Esophagus muscularis mucosa (tissue), 4 donors: ENCODE measurements around the gene ZNF407. TPM values are rescaled to one million over a fixed set of nuclear protein-coding genes. Genes with fewer than 3 reads are reported as not detected.

Experiments
- DNase-seq: peaks from one replicate; pipeline ENCODE4 v3.0.0-alpha.2; 2017; ENCODE audit errors: extremely low spot score
- H3K27ac ChIP-seq, 4 donors: fragments of 200-600 bp; sonication (generic); replicated peaks in 1 of 4; 1 replicate in 3 of 4; 2 replicates in 1 of 4; pipeline ENCODE4 v1.5.1; 2016 to 2019; ENCODE audit warnings: mild to moderate bottlenecking in 1 of 4
- H3K27me3 ChIP-seq, 4 donors: fragments of 200-600 bp; sonication (generic); one replicate each; pipeline versions ENCODE4 v1.5.1 to v1.6.0; 2016 to 2019
- H3K36me3 ChIP-seq, 4 donors: fragments of 200-600 bp; sonication (generic); one replicate each; pipeline ENCODE4 v1.5.1; 2016 to 2019
- H3K4me1 ChIP-seq, 4 donors: fragments of 200-600 bp; sonication (generic); one replicate each; pipeline ENCODE4 v1.5.1; 2016 to 2019
- H3K4me3 ChIP-seq, 4 donors: fragments of 200-600 bp; sonication (generic); 1 replicate in 2 of 4; 2 replicates in 2 of 4; pipeline ENCODE4 v1.5.1; 2016 to 2019; ENCODE audit warnings: mild to moderate bottlenecking in 4 of 4, moderate library complexity in 1 of 4
- H3K9me3 ChIP-seq, 4 donors: fragments of 200-600 bp; sonication (generic); 1 replicate in 3 of 4; 2 replicates in 1 of 4; pipeline ENCODE4 v1.5.1; 2016 to 2019
- CTCF ChIP-seq, 3 experiments: fragments of 200-600 bp in 2 of 3; fragments of 450-650 bp in 1 of 3; sonication (generic) in 2 of 3; IDR thresholded peaks; one replicate each; pipeline ENCODE4 v1.5.1; 2017 to 2019; ENCODE audit warnings: antibody characterized with exemption in 3 of 3, mild to moderate bottlenecking in 2 of 3, moderate library complexity in 1 of 3
- EP300 ChIP-seq: sonication (generic); formaldehyde crosslinking; IDR thresholded peaks from one replicate; pipeline ENCODE4 v1.6.1; 2017; ENCODE audit warnings: antibody characterized with exemption
- POLR2A ChIP-seq: fragments of 450-650 bp; IDR thresholded peaks from one replicate; pipeline ENCODE4 v1.6.1; 2017; ENCODE audit warnings: antibody characterized with exemption, moderate library complexity, mild to moderate bottlenecking, low read depth
- POLR2AphosphoS5 ChIP-seq, 2 donors: sonication (generic); formaldehyde crosslinking; IDR thresholded peaks; one replicate each; pipeline ENCODE4 v1.6.1; 2017; ENCODE audit warnings: antibody characterized with exemption in 2 of 2
- WGBS: methylation state at CpG from one replicate; pipeline ENCODE4 v1.1.5; 2018; 5-methylcytosine and 5-hydroxymethylcytosine counted together
- intact Hi-C: fragments of 100-400 bp; cut with DNase I; formaldehyde crosslinking; loops from one replicate; pipeline ENCODE4 v1.15.1; 2023
- total RNA-seq, 4 donors: library from RNA; depleted of rRNA; stranded (reverse); fragments of >200 nt; gene quantifications; one replicate each; pipeline versions ENCODE4 v1.1.0 to v1.2.1, GENCODE V29; 2016

The ZNF407 gene
- total RNA-seq, 4 donors from 2014 or later, result 13.9 to 19.1 (median 17.2) TPM

- H3K4me3 ChIP-seq, result no peak overlapping the region
- no peaks in the 10 kb centered on the region for H3K9me3 ChIP-seq
- TF ChIP-seq POLR2AphosphoS5 (IDR thresholded peaks at IDR 0.05) (no peak), EP300 (no peak), CTCF (IDR thresholded peaks at IDR 0.05) (no peak), POLR2A (no peak)
- WGBS, result 86% methylated on average over 6 of the region's 6 CpGs
- no peak for DNase-seq
- H3K27ac ChIP-seq, result no peak overlapping the region
- no peaks in the 10 kb centered on the region for H3K27me3 ChIP-seq
- intact Hi-C loops, result no loop called here
- no peaks in the 10 kb centered on the region for H3K4me1 ChIP-seq
- no peaks in the 10 kb centered on the region for H3K36me3 ChIP-seq
These were observed 516.6 kb downstream of the ZNF407 start for GRCh38 chr18:75114231-75114764.

Other genes with a start within 250 kb of the ZNF407 start
- under 1 TPM in 3 of 4 donors, not detected in 1; 0.17 to 0.50 (median 0.45) TPM for gene DIPK1C, start 140.6 kb upstream of the ZNF407 start, total RNA-seq
- gene CNDP2, start 101.5 kb upstream of the ZNF407 start, total RNA-seq, result 10 to 100 TPM; 31.1 to 52.5 (median 42.9) TPM
- not detected for gene CNDP1, start 63.4 kb upstream of the ZNF407 start, total RNA-seq